ENCODE measurements around the gene KCNG4.

- TF ChIP-seq TAF1 (IDR thresholded peaks at IDR 0.05; ENCODE audit: low read depth, low read length) (no peak), POLR2AphosphoS5 (IDR thresholded peaks at IDR 0.05; ENCODE audit: low read depth, low read length) (no peak), POU2F2 (IDR thresholded peaks at IDR 0.05; ENCODE audit: low read depth, low read length) (no peak), POLR2A (IDR thresholded peaks at IDR 0.05; ENCODE audit: low read depth, low read length) (no peak), SPI1 (IDR thresholded peaks at IDR 0.05; ENCODE audit: low read depth, low read length) (no peak), PAX5 (IDR thresholded peaks at IDR 0.05; ENCODE audit: insufficient read depth, low read length, severe bottlenecking) (no peak)
These were observed 19.0 kb downstream of the KCNG4 start for GRCh38 chr16:84220851-84221250.
